Measurements from ENCODE around the gene PRKAR1B.

DNA sequence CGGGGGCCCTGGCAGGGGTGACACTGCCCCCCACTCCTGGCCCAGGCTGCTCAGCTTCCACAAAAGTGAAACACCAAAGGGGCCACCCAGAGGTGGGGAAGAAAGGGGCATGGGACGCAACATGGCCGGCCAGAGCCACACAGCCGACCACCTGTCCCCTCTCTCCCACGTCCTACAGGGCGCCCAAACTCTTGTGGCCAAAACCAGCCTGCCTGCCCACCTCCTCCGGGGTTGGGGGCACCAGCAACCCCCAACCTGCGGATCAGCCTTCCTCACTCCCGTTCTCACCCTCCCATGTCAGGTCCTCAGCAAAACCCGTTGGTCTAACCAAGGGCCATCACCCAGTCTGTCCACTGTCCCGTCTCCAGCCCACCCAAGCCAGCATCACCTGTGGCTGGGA is 80.1 kb downstream of the PRKAR1B start:
- TF ChIP-seq, protein P1, sequence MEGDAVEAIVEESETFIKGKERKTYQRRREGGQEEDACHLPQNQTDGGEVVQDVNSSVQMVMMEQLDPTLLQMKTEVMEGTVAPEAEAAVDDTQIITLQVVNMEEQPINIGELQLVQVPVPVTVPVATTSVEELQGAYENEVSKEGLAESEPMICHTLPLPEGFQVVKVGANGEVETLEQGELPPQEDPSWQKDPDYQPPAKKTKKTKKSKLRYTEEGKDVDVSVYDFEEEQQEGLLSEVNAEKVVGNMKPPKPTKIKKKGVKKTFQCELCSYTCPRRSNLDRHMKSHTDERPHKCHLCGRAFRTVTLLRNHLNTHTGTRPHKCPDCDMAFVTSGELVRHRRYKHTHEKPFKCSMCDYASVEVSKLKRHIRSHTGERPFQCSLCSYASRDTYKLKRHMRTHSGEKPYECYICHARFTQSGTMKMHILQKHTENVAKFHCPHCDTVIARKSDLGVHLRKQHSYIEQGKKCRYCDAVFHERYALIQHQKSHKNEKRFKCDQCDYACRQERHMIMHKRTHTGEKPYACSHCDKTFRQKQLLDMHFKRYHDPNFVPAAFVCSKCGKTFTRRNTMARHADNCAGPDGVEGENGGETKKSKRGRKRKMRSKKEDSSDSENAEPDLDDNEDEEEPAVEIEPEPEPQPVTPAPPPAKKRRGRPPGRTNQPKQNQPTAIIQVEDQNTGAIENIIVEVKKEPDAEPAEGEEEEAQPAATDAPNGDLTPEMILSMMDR (conservative IDR thresholded peaks at IDR 0.05; ENCODE audit: low read length) = no peak
- no peak for TF ChIP-seq EZH2phosphoT487 (IDR thresholded peaks at IDR 0.05; ENCODE audit: borderline replicate concordance)

Data from Loucy (cell line).